H7 (cell line): ENCODE measurements around the gene MTOR. TPM values are rescaled to one million over a fixed set of nuclear protein-coding genes. Genes with fewer than 3 reads are reported as not detected.
A peak's percentile ranks its signal among the peaks of the same experiment; 100 is the strongest.
"Not testable (repeated sequence)": the region's sequence is repeated elsewhere in the genome, so short reads cannot be mapped to it uniquely, and the experiment has no call there.

Source experiments
- DNase-seq: peaks from one replicate; pipeline ENCODE4 v3.0.0; 2012
- H3K27me3 ChIP-seq: 2 replicates; pipeline ENCODE4 v1.6.0; 2011; ENCODE audit warnings: mild to moderate bottlenecking, low read length; ENCODE audit not compliant: control insufficient read depth, insufficient read depth
- H3K36me3 ChIP-seq: replicated peaks from 2 replicates; pipeline ENCODE4 v1.5.1; 2011; ENCODE audit warnings: low read length; ENCODE audit not compliant: control insufficient read depth, insufficient read depth
- H3K4me3 ChIP-seq: 2 replicates; pipeline ENCODE4 v1.5.1; 2011; ENCODE audit warnings: low read depth, mild to moderate bottlenecking, control low read depth, low read length, moderate library complexity; ENCODE audit not compliant: insufficient read depth
- total RNA-seq: library from RNA; depleted of rRNA; stranded (reverse); fragments of >200 nt; shearing (Covaris generic); gene quantifications from 2 replicates; pipeline ENCODE4 v1.2.3, GENCODE V29; 2014

MTOR gene
- total RNA-seq, 1 experiment from 2014 or later = 74.4 TPM

DNA sequence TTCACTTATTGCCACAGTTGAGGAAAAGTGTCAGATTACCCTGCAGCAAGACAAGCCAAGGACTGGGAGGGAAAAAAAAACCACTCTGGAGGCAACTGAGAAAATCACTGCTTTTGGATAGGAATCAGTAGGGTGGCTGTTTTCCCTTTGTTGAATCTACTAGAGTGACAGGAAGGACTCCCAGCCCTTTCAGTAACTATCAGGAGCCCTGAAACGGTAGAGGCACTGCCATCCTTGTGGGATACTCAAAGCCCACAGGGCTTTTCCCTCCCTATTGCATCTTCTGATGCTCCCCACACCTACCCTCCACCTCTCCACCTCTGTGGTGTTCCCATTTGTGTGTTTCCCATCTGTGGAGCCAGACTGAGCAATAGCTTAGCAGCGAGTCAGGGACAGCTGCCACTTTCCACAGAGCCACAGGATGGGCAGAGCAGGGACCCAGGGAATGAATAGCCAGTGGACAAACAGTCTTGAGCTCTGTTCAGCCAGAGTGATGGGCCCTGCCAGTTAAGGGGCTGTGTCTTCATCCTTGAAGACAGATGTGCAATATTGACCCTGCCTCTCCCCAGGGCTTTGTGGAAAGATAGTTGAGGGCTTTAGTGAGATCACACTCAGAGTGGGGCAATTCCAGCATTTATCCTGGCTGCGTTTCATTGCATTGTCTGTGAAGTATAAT, 24.5 kb upstream of the MTOR start:
- peak; percentile 80 for DNase-seq
- Histone ChIP-seq H3K36me3 (no peaks in the 10 kb centered on the region; the same call in none of the 2 replicates), H3K4me3 (no peak overlapping the region), H3K27me3 (no peaks in the 10 kb centered on the region)

DNA sequence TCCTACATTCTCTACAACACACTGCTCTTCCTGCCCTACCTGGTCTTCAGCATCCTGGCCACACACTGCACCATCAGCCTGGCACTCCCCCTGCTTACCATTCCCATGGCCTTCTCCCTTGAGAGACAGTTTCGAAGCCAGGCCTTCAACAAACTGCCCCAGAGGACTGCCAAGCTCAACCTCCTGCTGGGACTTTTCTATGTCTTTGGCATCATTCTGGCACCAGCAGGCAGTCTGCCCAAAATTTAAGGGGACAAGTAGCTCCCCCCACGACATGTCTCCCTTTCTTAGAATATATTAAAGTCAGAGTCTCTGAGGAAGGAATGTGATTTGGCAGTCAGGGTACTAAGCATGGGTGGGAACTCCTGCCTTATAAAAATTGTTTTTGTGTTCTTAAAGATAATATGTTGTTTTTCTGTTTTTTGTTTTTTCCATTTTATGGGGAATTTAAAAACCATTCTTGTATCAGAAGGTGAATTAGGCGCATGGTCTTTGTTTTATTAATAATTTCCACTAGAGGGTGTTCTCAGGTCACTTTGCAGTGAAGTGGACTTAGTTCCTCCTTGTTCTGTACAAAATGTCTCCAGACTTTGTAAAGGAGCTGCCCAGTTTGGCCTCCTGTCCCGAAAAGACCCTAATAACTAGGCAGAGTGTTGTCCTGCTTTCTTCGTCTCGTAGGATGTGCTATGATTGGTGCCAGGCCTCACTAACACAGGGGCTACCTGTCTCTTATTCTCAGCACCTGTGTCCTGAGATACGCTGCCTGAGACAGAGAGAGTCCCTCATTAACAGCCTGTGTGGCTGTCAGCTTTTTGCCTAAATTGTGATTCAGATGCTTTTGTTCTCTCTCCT, 23.8 kb upstream of the MTOR start:
- no peak for DNase-seq
- Histone ChIP-seq H3K27me3 (no peaks in the 10 kb centered on the region), H3K4me3 (no peak overlapping the region), H3K36me3 (no peaks in the 10 kb centered on the region; the same call in none of the 2 replicates)

DNA sequence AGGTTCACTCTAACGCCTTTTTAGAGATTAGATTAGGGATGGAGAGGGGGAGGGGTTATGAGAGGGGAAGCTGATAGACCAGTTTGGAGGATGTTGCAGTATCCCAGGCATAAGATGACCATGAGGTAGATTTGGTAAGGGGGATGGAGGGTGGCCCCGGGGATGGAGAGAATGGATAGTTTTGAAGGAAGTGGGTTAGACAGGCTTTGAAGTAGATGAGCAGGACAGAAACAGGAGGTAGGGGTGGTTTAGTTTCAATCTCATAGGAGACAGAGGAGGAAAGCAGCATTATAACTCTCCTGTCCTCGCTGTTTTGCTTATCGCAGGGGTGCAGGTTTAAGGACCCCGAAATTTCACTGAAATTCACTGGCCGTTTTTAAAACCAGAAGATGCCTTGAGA, 22.4 kb upstream of the MTOR start:
- Histone ChIP-seq H3K4me3 (no peak overlapping the region), H3K36me3 (no peaks in the 10 kb centered on the region; the same call in none of the 2 replicates), H3K27me3 (no peaks in the 10 kb centered on the region)
- no peak for DNase-seq

DNA sequence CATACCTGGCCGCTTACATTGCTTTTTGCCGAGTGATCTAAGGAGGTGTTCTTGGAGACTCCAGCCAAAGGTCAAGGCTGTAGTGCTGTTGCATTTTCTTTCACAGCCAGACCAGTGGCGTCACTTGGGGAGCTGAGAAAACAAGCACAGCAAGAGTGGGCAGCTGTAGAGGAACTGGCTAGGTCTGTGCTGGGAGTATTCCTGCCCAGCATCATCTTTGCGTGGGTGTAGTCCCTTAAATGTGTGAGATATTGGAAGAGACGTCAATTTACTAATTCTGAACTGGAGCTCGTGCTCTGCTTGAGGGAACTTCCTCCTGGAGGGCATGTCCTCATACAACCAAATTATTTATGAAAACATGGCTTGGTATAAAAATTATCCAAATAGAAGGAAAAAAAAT, 20.8 kb upstream of the MTOR start:
- no peak for DNase-seq
- H3K4me3 ChIP-seq = no peak overlapping the region
- no peaks in the 10 kb centered on the region for H3K27me3 ChIP-seq
- H3K36me3 ChIP-seq = no peaks in the 10 kb centered on the region; the same call in none of the 2 replicates

DNA sequence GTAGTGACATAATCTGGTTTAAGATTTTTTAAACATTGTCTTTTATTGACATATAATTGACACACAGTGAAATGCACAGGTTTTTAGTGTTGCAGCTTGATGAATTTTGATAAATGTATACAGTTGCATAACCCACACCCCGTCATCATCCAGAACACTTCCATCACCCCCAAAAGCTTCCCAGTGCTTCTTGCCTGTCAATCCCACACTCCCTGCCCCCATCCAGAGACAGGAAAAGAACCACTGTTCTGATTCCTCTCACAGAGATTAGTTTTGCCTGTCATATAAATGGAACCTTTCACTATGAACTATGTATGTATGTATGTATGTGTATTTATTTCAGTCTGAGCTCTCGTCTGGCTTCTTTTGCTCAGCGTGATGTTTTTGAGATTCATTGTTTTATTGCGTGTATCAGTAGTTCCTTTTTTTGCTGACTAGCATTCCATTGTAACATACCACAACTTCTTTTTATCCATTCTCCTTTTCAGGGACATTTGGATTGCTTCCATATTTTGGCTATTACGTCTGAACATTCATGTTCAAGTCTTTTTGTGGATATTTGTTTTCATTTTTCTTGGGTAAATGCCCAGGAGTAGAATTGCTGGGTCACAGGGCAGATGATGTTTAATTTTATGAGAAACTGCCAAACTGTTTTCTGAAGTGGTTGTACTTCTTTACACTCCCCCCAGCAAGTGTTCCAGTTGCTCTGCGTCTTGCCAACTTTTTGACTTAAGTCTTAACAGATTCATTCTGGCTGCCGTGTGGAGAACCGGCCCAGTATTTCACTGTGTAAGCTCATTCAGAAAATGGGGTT, 19.4 kb upstream of the MTOR start:
- Histone ChIP-seq H3K27me3 (no peaks in the 10 kb centered on the region), H3K4me3 (no peak overlapping the region), H3K36me3 (no peaks in the 10 kb centered on the region; the same call in none of the 2 replicates)
- no peak for DNase-seq

DNA sequence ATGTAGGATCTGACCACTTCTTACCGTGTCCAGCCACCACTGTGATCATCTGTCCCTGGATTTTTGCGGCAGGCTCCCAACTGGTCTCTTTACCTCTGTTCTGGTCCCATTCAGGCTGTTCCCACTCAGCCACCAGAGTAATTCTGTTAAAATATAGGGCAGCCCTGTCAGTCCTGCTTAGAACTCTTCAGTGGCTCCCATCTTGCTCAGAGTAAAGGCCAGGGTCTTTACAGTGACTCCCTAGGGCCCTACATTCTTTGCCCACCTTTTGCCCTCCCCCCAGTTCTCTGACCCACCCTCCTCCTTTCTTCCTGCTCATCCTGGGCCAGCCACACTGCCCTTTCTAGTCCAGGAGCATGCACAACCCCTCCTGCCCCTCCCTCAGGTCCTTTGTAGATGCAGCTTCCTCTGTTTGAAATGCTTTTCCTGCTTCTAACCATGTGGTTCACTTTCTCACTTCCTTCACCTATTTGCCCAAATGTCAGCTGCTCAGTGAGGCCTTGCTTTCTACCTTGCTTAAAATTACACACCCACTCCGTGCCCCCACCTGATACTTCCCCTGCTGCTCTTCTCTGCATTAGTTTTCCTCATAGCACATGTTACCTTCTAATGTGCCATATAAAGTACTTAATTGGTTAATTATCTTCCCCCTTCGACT, 18.5 kb upstream of the MTOR start:
- no peaks in the 10 kb centered on the region for H3K27me3 ChIP-seq
- H3K4me3 ChIP-seq = no peak overlapping the region
- peaks cover 3% of the 10 kb centered on the region for H3K36me3 ChIP-seq
- DNase-seq = no peak

DNA sequence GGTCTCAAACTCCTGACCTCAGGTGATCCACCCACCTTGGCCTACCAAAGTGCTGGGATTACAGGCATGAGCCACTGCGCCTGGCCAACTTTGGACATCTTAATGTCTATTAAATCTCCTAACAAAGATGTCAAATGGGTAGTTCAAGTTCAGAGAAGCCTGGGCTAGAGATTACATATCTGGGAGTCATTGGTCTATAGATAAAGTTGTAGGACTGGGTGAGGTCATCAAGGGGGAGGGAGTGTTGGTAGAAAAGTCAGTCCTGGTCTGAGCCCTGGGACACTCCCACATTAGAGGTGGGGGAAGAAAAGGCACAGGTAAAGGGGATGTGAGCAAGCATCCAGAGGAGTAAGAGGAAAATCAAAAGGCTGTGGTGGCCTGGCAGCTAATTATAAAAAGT, 17.3 kb upstream of the MTOR start:
- Histone ChIP-seq H3K36me3 (peaks cover 5% of the 10 kb centered on the region), H3K27me3 (no peaks in the 10 kb centered on the region), H3K4me3 (no peak overlapping the region)
- no peak for DNase-seq

DNA sequence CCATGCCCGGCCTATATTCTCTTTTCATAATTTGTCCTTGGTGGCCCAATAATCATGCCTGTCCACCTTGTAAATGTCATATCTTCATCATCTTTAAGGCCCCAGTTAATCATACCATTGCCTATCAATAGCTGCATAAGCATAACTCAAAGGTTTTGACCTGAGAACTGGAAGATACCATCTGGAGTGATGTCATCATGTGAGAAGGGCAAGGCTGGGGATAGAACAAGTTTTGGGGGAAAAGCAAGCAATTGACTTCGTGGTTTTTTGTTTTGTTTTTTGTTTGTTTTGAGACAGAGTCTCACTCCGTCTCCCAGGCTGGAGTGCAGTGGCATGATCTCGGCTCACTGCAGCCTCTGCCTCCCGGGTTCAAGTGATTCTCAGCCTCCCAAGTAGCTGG, 16.8 kb upstream of the MTOR start:
- H3K36me3 ChIP-seq = peaks cover 5% of the 10 kb centered on the region
- no peak for DNase-seq
- no peak overlapping the region for H3K4me3 ChIP-seq
- H3K27me3 ChIP-seq = no peaks in the 10 kb centered on the region

DNA sequence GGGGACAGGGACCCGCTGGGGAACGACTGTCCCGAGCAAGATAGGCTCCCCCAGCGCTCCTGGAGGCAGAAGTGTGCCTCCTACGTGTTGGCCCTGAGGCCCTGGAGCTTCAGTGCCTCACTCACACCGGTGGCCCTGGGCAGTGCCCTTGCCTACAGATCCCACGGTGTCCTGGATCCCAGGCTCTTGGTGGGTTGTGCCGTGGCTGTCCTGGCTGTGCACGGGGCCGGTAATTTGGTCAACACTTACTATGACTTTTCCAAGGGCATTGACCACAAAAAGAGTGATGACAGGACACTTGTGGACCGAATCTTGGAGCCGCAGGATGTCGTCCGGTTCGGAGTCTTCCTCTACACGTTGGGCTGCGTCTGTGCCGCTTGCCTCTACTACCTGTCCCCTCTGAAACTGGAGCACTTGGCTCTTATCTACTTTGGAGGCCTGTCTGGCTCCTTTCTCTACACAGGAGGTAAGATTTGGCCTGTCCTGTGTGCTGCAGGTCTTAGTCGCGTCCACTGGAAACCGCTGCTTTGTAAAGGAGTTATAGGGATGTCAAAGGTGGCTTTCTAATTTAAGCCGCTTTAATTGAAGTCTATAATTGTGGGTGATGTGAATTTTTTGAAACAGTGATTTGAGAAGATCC, 11.4 kb upstream of the MTOR start:
- Histone ChIP-seq H3K36me3 (peaks cover 5% of the 10 kb centered on the region), H3K4me3 (peak overlapping the region; percentile 89), H3K27me3 (no peaks in the 10 kb centered on the region)
- peak; percentile 33 for DNase-seq

DNA sequence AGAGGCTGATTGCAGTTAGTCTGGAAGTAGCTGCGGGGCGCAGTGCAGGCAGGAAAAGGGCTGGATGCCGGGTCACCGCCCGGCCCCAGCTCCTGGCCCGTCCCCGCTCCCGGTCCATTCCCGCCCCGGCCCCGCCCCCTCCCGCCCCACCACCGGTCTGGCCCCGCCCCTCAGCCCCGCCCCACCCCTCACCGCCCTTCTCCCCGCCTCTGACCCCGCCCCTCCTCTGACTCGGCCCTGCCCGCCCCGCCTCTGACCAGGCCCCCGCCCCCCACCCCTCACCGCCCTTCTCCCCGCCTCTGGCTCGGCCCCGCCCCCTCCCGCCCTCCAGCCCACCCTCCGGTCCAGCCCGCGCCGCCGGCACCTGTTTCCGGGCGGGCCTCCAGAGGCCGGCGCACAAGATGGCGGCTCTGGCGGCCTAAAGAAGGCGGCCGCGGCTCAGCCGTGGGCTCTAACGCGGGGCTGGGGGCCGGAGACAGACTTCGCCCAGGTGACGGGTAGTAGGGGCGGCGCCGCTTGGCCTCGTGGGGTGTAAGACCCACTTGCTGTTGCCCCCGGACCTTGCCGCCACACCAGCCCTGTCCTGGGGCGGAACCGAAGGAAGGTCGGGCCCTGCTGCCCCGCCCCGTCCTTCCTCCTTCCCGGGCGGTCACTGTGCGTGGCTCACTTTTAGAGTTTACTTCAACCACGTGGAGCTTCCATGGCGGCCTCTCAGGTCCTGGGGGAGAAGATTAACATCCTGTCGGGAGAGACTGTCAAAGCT, 10.7 kb upstream of the MTOR start, which contains the start of gene UBIAD1:
Gene UBIAD1 (plus strand): TSS at position 367 of the 763 bp plus-strand sequence. CDS start 334 bp downstream, at position 701.
- DNase-seq = peak; percentile 99

DNA sequence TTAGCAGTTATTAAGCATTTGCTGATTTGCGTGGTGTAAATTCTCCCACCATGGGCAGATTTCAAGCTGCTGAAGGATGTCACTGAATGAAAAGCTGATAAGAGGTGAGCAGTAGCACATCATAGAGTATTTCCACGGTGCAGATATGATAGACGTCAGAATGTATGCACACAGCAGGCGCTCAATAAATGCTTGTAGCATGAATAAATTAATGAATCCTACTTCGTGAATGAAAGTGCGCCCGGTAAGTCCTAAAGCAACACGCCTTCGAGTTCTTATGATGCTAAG, 10.1 kb upstream of the MTOR start:
- Histone ChIP-seq H3K36me3 (peaks cover 5% of the 10 kb centered on the region), H3K4me3 (no peak overlapping the region), H3K27me3 (no peaks in the 10 kb centered on the region)
- no peak for DNase-seq

More for the DNA sequence above, 10.7 kb upstream of the MTOR start, which contains the start of gene UBIAD1:
- Histone ChIP-seq H3K27me3 (no peaks in the 10 kb centered on the region), H3K4me3 (peak within 1 kb of the TSS; percentile 89), H3K36me3 (peaks cover 5% of the 10 kb centered on the region)

DNA sequence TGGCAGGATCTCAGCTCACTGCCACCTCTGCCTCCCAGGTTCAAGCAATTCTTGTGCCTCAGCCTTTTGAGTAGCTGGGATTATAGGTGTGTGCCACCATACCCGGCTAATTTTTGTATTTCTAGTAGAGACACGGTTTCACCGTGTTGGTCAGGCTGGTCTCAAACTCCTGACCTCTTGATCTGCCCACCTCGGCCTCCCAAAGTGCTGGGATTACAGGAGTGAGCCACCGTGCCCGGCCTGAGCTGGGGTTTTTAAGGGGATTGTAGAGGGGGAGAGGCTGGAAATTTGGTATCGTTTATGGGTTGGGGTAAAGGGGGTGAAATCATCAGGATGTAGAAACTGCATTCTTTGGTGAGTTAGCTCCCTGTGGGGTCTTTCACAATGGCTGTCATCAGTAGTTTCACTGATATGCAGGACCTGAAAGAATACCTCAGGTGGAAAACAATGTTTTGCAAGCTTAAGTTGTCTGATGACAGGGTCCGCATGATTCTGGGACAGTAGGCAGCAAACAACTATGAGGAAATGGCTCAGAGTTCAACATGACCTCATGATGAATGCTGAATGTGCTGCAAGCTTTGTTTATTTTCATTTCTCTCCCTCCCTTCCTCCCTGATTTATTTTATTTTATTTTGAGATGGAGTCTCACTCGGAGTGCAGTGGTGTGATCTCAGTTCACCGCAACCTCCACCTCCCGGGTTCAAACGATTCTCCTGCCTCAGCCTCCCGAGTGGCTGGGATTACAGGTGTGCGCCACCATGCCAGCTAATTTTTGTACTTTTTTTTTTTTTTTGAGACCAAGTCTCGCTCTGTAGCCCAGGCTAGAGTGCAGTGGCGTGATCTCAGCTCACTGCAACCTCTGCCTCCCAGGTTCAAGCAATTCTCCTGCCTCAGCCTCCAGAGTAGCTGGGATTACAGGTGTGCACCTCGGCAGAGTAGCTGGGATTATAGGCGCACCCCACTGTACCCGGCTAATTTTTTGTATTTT, 5.3 kb upstream of the MTOR start:
- not testable (repeated sequence) for H3K27me3 ChIP-seq, H3K36me3 ChIP-seq, DNase-seq, H3K4me3 ChIP-seq
